AG09309 (cell line): ENCODE measurements around the gene TRRAP.

Source experiments
- DNase-seq: peaks from one replicate; pipeline ENCODE4 v3.0.0-alpha.2; 2010; ENCODE audit warnings: low read depth
- H3K4me3 ChIP-seq: 2 replicates; pipeline ENCODE4 v1.5.1; 2011; ENCODE audit warnings: mild to moderate bottlenecking, low read depth, low read length, moderate library complexity; ENCODE audit not compliant: control insufficient read depth
- CTCF ChIP-seq: IDR thresholded peaks from 2 replicates; pipeline ENCODE4 v1.5.1; 2011; ENCODE audit warnings: mild to moderate bottlenecking, low read depth, low read length, inconsistent platforms; ENCODE audit not compliant: insufficient read depth, control insufficient read depth; ENCODE audit errors: missing control alignments

The TRRAP gene

GRCh38 chr7:98984126-98984525 is 105.8 kb downstream of the TRRAP start:
- no peak overlapping the region for H3K4me3 ChIP-seq
- TF ChIP-seq CTCF, result no peak
- no peak for DNase-seq

GRCh38 chr7:98985406-98985805 is 107.1 kb downstream of the TRRAP start:
- TF ChIP-seq CTCF, result no peak
- DNase-seq, result no peak
- no peak overlapping the region for H3K4me3 ChIP-seq

GRCh38 chr7:98985945-98986344 is 107.6 kb downstream of the TRRAP start:
- no peak for TF ChIP-seq CTCF
- no peak overlapping the region for H3K4me3 ChIP-seq

GRCh38 chr7:98988641-98989040 is 110.3 kb downstream of the TRRAP start:
- DNase-seq, result no peak
- no peak overlapping the region for H3K4me3 ChIP-seq
- no peak for TF ChIP-seq CTCF

More at GRCh38 chr7:98985945-98986344, 107.6 kb downstream of the TRRAP start:
- DNase-seq, result no peak

GRCh38 chr7:98990356-98990755 is 112.0 kb downstream of the TRRAP start:
- no peak for DNase-seq

GRCh38 chr7:98991141-98991540 is 112.8 kb downstream of the TRRAP start:
- no peak overlapping the region for H3K4me3 ChIP-seq
- no peak for DNase-seq
- TF ChIP-seq CTCF, result no peak

More at GRCh38 chr7:98990356-98990755, 112.0 kb downstream of the TRRAP start:
- no peak overlapping the region for H3K4me3 ChIP-seq
- TF ChIP-seq CTCF, result no peak

- no peak for TF ChIP-seq CTCF
- no peak overlapping the region for H3K4me3 ChIP-seq
- no peak for DNase-seq
Observed at GRCh38 chr7:98992076-98992475, 113.7 kb downstream of the TRRAP start.
